GM10847 (cell line): ENCODE data around the gene TEX28.

Experiments
- POLR2A ChIP-seq: IDR thresholded peaks from 2 replicates; pipeline ENCODE4 v1.6.1; 2011; ENCODE audit not compliant: insufficient read length; ENCODE audit errors: extremely low read depth

The TEX28 gene, protein sequence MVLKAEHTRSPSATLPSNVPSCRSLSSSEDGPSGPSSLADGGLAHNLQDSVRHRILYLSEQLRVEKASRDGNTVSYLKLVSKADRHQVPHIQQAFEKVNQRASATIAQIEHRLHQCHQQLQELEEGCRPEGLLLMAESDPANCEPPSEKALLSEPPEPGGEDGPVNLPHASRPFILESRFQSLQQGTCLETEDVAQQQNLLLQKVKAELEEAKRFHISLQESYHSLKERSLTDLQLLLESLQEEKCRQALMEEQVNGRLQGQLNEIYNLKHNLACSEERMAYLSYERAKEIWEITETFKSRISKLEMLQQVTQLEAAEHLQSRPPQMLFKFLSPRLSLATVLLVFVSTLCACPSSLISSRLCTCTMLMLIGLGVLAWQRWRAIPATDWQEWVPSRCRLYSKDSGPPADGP

DNA sequence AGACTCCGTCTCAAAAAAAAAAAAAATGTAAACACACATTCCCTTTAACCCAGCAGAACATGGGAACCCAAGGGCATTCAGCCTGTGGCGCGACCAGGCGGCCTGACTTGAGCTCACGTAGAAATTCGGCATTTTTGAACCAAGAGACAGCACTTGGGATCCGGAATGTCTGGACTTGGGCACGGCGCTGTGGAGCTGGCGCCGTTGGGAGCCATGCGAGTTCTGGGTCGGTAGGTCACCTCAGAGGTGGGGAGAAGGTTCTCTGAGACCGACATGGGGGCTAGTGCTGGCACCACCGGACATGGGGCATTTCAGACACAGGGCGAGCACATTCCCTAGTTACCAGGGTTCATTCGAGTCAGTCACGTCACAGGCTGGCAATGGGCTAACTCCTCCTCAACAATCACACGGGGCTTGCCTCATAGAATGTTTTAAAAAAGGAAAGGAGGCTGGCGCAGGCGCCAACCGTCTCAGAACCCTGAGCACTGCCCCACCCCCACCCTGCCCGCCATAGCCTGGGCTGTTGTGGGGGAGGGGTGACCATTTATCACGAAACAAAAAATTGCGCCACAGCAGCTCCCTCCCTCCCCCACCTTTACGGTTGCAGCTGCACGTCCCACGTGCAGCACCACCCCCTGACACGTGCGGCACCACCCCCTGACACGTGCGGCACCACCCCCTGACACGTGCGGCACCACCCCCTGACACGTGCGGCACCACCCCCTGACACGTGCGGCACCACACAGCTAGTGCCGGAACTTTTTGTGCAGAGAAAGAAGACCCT, at the start of gene TEX28:
TEX28 (minus strand) TSS at position 334 of the 784 bp plus-strand sequence. CDS start 3,007 bp downstream, outside the sequence.
- TF ChIP-seq POLR2A: no peak

DNA sequence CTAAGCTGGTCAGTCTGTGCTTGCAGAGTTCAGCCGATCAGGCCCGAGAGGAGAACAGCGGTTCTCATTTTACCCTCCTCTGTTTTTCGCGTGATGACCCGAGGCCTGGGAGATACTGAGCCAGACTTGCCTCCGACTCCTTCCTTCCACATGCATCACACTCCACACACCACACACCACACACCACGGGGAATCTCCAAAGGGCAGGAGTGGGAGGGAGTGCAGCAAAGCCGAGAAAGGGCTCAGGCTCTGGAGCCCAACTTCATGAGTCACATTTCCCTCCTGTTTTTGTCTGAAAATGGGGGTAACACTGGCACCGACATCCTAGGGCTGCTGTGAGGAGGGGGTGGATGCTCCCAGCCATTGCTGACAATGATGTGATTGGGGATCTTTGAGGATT, 39.6 kb upstream of the TEX28 start:
- TF ChIP-seq POLR2A: no peak

DNA sequence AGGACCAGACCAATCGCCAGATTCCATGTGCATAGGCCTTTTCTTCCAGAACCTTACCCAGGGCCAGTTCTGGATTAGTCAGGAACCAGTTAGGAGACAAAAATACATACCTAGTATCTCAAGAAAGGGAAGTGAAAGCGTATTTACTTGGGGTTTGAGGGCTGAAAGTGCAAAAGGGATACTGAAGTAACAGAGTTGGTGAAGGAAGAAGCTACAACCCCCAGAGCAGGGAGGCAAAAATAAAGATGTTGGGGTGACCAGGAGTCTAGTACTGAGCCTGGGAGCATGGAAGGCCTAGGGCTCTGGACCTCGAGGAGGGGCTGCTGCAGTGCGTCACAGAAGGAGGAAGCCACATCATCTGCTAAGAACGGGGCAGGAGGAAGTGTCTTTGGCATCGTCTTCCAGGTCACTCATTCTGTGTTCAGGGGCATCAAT, 38.9 kb upstream of the TEX28 start:
- no peak for TF ChIP-seq POLR2A

DNA sequence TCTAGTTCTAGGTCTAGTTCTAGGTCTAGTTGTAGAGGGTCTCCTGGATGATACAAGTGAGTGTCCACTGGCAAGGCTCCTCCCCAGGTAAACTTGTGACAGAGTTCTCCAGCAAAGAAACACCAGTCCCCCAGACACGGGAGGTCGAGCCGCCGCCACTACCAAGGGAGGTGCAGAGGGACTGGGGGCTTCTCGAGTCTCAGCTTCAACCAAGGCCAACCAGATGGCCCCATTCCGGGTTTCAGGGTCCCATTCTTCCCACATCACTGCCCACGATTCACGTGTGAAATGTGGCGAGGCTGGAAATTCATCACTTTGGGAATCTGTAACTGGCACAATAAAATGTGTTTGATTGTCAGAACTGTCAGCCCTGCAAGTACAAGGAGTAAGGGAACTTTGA, 38.2 kb upstream of the TEX28 start:
- TF ChIP-seq POLR2A: no peak

DNA sequence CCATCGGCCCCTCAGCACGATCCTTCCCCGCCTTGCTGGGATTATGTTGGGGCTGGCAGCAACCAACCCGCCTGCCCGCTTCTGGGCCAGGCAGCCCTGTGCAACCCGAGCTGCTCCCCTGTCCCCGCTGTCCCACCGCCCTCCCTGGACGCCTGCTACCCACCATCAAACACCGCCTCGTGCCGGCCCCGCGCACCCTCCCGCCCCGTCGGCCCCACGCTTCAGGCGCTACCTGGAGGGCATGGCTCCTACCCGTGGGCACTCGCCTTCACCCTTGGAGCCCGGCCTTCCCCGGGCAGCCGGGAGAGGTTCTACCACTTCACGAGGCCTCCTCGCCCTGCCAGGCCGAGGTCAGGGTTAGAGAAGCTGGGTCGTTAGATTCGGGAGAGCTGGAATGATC, 37.6 kb upstream of the TEX28 start:
- no peak for TF ChIP-seq POLR2A

DNA sequence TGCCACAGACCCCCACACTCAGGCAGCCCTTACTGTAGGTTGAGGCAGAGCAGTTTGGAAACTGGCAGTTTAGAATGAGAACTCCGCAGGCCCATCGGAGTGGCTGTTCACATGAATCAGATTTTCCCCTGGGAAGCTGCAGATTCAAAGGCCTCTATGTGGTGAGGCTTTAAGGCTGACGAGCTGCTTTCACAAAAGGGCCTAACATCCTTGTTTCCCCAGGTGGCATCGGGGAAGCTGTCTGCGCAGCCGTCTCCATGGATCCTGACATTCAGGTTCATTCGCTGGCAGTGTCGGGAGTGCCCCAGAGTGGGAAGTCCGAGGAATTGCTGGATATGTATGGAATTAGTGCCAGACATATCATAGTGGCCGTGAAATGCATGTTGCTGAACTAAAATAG, 34.4 kb upstream of the TEX28 start:
- TF ChIP-seq POLR2A: no peak

DNA sequence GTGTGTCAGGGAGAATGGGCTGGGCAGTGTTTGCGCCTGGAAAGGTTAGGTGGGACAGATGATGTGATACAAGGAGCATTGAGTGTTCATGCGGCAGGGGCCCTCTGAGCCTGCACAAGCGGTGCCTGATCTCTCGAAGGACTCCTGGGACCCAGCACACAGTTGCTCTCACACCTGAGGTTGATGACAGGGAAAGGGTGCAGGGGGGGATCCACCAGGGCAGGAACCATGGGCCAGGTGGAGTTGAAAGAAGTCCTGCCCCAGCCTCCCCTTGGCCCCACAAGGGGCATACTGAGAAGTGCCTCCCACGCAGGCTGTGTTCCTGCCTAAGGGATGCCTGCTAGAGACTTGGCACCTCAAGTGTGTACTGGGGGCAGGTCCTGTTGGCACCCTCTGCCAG, 33.7 kb upstream of the TEX28 start:
- TF ChIP-seq POLR2A: no peak

DNA sequence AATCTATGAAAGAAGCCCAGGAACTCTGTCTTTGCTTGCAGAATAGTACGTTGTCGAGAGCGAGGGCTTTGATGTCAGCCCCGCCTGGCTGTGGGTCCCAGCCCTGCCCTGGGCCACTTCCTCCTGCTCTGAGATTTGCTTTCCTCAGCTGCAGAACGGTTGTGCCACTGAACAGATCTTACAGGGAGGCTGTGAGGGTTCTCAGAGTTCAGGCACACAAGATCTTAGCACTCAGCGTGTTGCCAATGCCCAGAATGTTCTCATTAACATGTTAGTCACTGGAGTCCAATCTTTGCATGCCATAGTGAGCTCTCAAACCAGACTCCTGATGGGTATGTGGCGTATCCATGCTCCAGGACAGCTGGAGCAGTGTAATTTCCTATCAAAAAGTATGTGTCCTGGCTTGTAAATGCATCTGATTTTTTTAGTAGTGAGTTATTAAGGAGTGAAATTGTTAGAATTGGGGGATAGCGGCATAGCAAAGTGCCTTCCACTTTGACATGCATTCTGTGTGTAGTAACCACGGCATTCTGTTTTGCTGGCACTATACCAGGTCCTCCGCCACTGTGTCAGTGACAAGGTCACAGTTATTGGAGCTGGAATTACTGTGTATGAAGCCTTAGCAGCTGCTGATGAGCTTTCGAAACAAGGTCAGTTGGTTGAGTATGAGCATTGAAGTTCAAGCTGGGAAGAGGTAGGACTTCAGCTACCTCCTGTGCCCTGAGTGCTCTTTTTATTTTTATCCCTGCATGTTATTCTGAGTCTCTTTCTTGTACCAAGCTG, 32.3 kb upstream of the TEX28 start:
- no peak for TF ChIP-seq POLR2A

DNA sequence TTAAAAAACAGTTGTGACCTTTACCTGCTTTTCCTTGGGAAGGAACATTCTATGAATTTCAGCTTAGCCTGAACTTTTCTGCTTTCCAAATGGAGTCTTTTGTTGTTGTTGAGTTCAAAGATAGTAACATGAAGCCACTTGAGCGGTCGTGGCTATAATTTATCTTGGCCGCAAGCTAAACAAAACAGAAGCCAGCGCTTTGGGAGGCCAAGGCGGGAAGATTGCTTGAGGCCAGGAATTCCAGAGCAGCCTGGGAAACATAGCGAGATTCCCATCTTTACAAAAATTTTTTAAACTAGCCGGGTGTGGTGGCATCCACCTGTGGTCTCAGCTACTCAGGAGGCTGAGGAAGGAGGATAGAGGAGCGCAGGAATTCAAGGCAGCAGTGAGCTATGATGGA, 30.6 kb upstream of the TEX28 start:
- TF ChIP-seq POLR2A: no peak

DNA sequence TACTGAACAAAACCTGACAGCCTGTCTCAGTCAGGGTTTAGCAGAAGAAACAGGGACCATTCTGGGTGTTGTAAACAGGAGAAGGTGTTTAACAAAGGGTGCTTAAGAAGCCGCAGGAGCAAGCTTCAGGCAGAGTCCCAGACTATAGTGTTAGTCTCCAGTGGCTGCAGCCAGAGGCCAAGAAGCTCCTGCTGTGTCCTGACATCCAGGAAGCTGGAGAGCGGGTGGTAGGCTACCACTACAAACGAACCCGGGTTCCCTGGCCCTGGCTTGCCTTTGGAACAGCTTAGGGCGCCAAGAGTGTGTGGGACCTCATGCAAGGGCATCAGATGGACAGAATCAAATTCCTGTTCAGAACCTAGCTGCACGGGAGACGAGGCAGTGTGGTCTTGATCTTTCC, 28.6 kb upstream of the TEX28 start:
- TF ChIP-seq POLR2A: no peak

DNA sequence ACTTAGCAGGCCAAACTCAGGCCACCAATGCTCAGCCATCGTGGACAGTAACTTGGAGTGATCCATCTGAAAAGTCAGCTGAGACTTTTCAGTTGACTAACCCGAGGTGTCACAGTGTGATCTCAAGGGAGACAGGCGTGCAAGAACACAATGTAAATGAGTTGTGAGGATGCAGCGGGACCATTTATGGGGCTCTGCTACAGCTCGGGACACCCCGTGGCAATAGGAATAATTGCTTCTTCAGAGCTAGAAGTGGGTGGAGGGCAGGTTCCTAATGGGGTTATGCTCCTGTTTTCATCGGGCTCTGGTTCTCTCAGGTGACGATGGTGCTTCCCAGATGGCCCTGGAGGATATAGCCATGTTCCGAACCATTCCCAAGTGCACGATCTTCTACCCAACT, 28.0 kb upstream of the TEX28 start:
- TF ChIP-seq POLR2A: no peak

DNA sequence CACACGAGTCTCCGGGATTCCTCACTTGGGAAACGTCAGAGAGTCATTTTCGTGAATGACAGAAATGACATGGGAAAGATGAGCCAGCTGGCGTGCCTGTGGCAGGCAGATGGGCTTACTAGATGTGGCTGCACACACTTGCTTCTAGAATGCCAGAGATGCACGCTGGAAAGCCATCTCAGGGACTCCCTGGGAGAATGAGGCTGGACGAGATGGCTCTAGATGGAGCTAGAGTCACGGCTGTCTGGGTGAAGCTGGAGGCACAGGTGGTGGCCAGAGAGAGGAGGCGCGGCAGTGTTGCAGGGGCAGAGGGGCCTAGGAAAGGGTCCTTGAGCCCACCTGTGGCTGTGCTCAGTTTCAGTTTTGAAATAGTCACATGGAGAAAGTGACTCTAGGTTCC, 26.7 kb upstream of the TEX28 start:
- no peak for TF ChIP-seq POLR2A

DNA sequence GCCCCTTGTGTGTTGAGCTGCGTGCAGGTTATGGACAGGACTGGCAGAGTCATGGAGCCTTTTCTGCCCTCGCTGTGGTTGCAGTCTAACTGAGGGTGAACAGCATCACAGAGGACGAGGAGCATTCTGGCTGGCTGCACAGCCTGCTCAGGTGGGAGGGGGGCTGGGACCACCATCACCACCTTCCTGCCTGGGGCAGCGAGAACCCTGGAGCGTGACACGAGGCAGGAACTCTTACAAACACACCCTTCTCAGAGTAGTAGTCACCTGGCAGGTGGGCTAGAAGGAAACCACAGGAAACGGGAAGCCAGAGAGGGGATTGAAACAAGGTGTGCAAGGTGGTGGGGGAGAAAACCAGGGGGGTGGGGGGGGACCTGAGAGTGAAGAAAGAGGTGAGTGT, 26.2 kb upstream of the TEX28 start:
- no peak for TF ChIP-seq POLR2A

DNA sequence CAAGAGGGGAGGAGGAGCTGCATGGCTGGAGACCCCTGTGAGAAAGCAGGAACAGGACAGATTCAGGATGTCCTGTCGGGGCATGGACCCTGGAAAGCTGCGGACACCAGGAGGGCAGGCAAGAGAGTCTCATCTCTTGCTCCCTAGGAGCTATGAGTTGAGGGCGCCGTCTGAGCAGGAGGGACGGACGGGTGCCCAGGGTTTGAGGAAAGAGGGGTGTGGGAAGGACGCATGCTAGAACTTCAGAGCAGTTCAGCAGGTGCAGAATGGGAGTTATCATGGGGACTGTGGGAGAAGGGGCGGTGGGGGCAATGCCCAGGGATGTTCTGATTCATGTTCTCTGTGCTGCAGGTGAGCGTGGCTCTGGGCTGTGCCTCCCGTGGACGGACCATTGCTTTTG, 25.5 kb upstream of the TEX28 start:
- no peak for TF ChIP-seq POLR2A

DNA sequence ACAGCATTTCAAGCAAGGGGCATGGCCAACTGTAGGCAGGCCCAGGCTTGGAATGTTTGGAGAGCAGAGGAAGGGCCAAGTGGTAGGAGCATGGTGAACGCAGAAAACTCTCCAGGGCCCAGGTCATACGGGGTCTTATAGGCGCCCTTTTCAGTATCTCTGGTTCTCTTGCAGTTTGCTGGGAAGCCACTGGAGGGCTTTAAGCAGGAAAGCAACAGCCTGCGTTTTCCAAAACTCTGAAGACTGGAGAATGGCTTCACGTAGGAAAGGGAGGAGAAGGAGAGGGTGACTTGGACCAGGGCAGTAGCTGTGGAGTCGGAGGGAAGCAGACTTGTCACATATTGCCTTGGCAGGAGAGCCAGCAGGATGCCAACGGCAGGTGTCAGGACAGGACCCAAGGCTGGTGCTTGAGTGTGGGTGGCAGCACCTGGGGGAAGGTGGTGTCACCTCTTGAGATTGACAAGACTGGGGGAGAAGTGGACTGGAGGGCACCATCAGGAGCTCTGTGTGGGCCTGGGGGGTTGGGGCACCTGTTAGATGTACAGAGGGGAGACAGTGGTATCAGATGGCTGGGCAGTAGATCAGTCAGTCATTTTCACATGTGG, 22.6 kb upstream of the TEX28 start:
- no peak for TF ChIP-seq POLR2A

DNA sequence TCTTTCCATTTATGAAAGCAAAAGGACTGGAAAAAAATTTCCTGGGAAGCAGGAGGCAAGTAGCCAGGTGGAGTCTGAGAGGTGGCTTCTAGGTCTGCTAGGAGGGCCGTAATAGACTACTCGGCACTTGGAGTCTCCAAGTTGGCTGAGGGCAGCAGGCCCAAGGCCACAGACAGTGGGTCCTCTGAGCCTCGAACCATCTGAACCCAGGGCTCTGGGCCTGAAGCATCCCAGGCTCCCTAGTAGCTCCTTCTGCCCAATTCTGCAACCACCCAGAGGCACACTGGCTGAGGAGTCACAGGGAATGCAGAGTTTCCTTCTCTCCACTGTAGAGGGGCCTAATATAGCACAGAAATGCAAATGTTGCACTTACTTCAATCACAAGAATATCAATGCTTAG, 20.5 kb upstream of the TEX28 start:
- TF ChIP-seq POLR2A: no peak

DNA sequence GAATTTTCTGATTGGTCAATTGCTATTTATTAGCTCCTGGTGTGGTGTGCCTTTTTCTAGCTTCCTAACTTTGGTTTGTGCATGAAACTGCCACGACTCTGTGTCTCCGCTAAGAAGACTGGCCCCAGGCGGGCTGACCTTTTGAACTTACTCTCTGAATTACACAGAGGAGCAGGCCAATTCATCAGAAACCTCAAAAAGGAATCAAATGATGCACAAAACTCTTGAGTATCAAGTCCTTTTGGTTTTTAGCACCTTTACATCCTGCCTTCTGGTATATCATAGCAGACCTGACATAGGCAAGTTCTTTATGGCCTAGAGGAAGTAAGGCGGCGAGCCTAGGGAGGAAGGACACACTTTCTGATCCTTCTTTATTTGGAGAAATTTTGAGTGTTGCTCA, 18.2 kb upstream of the TEX28 start:
- TF ChIP-seq POLR2A: no peak
